HuH-7.5 (cell line): ENCODE measurements around the gene PGGHG.
"Not testable (repeated sequence)": the region's sequence is repeated elsewhere in the genome, so short reads cannot be mapped to it uniquely, and the experiment has no call there.

Source experiments
- DNase-seq: peaks from one replicate; pipeline ENCODE4 v3.0.0; 2011; ENCODE audit warnings: low spot score

PGGHG gene

GRCh38 chr11:288478-289397 lies at the start of gene PGGHG:
Gene PGGHG (plus strand): TSS chr11:289126. CDS start chr11:289817, 691 bp downstream.
- DNase-seq, result peak; percentile 96

GRCh38 chr11:240315-240714 lies 48.6 kb upstream of the PGGHG start:
- DNase-seq, result no peak

GRCh38 chr11:241634-242033 lies 47.3 kb upstream of the PGGHG start:
- no peak for DNase-seq

GRCh38 chr11:244376-244775 lies 44.5 kb upstream of the PGGHG start:
- DNase-seq, result no peak

GRCh38 chr11:249062-249461 lies 39.9 kb upstream of the PGGHG start:
- DNase-seq, result no peak

- DNase-seq, result no peak
Observed at GRCh38 chr11:250274-250673, 38.7 kb upstream of the PGGHG start.

- no peak for DNase-seq
Observed at GRCh38 chr11:250740-251299, 38.1 kb upstream of the PGGHG start.

GRCh38 chr11:251550-251949 lies 37.4 kb upstream of the PGGHG start:
- no peak for DNase-seq

- DNase-seq, result no peak
Observed at GRCh38 chr11:252666-253065, 36.3 kb upstream of the PGGHG start.

- no peak for DNase-seq
Observed at GRCh38 chr11:253160-253885, 35.6 kb upstream of the PGGHG start.

GRCh38 chr11:253886-254270 lies 35.0 kb upstream of the PGGHG start:
- no peak for DNase-seq

GRCh38 chr11:255176-255575 lies 33.8 kb upstream of the PGGHG start:
- no peak for DNase-seq

GRCh38 chr11:255816-256215 lies 33.1 kb upstream of the PGGHG start:
- no peak for DNase-seq

GRCh38 chr11:256952-257737 lies 31.8 kb upstream of the PGGHG start:
- no peak for DNase-seq

GRCh38 chr11:257766-258493 lies 31.0 kb upstream of the PGGHG start:
- DNase-seq, result no peak

GRCh38 chr11:259413-259812 lies 29.5 kb upstream of the PGGHG start:
- no peak for DNase-seq

- DNase-seq, result no peak
Observed at GRCh38 chr11:261624-262023, 27.3 kb upstream of the PGGHG start.

- DNase-seq, result no peak
Observed at GRCh38 chr11:266676-267439, 22.1 kb upstream of the PGGHG start.

GRCh38 chr11:267491-267994 lies 21.4 kb upstream of the PGGHG start:
- no peak for DNase-seq

- DNase-seq, result not testable (repeated sequence)
Observed at GRCh38 chr11:268716-269145, 20.2 kb upstream of the PGGHG start.
